WTC11 (cell line): ENCODE measurements around the gene IRS2.

ENCODE experiments used
- CREM ChIP-seq: sonication (generic); formaldehyde crosslinking; IDR thresholded peaks from 2 replicates; pipeline ENCODE4 v1.8.1; 2022; ENCODE audit warnings: mild to moderate bottlenecking, missing genetic modification reagents, moderate library complexity
- JUN ChIP-seq: sonication (generic); formaldehyde crosslinking; IDR thresholded peaks from 2 replicates; pipeline ENCODE4 v1.8.0; 2023; ENCODE audit warnings: mild to moderate bottlenecking, missing genetic modification reagents
- SMAD4 ChIP-seq: sonication (generic); formaldehyde crosslinking; IDR thresholded peaks from 2 replicates; pipeline ENCODE4 v1.8.0; 2022; ENCODE audit warnings: mild to moderate bottlenecking, missing genetic modification reagents
- TF ChIP-seq, protein P1 (sequence below): fragments of 200-600 bp; IDR thresholded peaks from 2 replicates; pipeline ENCODE4 v1.8.0; 2022; ENCODE audit warnings: antibody characterized with exemption
- TF ChIP-seq, protein P2 (sequence below): fragments of 250-450 bp; sonication (Bioruptor Pico); IDR thresholded peaks from 2 replicates; pipeline ENCODE4 v1.9.0; 2021; ENCODE audit warnings: mild to moderate bottlenecking, borderline replicate concordance

DNA sequence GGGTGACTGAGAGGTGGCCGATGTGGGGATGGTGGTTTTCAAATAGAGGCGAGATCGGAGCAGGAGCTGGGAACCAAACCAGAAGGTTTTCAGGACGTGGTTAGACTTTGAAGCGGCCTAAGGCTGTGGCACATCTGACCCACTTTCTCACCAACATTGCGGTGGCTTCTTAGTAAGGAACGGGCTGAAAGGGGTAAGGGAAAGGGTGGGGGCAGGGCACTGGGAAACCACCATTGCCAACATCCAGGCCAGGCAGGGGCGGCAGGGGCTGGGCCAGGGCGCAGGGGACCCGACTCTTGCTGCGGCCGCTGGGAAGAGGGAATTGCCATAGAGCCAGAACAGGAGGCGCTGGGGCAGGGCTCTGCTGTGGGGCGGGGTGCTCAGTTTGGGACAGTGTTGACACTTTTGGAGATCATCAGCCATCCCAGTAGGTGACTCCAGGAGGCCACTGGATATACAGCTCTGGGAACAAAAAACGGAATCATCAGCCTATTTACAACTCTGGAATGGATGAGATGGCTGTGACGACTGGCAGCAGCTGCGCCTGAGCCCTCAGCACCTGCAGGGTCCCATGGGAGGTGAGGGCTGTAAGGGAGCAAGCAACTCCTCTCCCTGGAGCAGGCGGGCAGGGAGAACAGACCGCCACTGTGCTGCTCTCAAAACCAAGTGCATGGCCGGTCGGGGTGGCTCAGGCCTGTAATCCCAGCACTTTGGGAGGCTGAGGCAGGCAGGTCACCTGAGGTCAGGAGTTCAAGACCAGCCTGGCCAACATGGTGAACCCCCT is 52.2 kb downstream of the IRS2 start:
- TF ChIP-seq JUN (CRISPR knock-in tag): no peak
- TF ChIP-seq SMAD4 (CRISPR knock-in tag): no peak
- TF ChIP-seq, protein P1, sequence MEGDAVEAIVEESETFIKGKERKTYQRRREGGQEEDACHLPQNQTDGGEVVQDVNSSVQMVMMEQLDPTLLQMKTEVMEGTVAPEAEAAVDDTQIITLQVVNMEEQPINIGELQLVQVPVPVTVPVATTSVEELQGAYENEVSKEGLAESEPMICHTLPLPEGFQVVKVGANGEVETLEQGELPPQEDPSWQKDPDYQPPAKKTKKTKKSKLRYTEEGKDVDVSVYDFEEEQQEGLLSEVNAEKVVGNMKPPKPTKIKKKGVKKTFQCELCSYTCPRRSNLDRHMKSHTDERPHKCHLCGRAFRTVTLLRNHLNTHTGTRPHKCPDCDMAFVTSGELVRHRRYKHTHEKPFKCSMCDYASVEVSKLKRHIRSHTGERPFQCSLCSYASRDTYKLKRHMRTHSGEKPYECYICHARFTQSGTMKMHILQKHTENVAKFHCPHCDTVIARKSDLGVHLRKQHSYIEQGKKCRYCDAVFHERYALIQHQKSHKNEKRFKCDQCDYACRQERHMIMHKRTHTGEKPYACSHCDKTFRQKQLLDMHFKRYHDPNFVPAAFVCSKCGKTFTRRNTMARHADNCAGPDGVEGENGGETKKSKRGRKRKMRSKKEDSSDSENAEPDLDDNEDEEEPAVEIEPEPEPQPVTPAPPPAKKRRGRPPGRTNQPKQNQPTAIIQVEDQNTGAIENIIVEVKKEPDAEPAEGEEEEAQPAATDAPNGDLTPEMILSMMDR: no peak
- TF ChIP-seq, protein P2, sequence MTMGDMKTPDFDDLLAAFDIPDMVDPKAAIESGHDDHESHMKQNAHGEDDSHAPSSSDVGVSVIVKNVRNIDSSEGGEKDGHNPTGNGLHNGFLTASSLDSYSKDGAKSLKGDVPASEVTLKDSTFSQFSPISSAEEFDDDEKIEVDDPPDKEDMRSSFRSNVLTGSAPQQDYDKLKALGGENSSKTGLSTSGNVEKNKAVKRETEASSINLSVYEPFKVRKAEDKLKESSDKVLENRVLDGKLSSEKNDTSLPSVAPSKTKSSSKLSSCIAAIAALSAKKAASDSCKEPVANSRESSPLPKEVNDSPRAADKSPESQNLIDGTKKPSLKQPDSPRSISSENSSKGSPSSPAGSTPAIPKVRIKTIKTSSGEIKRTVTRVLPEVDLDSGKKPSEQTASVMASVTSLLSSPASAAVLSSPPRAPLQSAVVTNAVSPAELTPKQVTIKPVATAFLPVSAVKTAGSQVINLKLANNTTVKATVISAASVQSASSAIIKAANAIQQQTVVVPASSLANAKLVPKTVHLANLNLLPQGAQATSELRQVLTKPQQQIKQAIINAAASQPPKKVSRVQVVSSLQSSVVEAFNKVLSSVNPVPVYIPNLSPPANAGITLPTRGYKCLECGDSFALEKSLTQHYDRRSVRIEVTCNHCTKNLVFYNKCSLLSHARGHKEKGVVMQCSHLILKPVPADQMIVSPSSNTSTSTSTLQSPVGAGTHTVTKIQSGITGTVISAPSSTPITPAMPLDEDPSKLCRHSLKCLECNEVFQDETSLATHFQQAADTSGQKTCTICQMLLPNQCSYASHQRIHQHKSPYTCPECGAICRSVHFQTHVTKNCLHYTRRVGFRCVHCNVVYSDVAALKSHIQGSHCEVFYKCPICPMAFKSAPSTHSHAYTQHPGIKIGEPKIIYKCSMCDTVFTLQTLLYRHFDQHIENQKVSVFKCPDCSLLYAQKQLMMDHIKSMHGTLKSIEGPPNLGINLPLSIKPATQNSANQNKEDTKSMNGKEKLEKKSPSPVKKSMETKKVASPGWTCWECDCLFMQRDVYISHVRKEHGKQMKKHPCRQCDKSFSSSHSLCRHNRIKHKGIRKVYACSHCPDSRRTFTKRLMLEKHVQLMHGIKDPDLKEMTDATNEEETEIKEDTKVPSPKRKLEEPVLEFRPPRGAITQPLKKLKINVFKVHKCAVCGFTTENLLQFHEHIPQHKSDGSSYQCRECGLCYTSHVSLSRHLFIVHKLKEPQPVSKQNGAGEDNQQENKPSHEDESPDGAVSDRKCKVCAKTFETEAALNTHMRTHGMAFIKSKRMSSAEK (CRISPR knock-in tag): no peak
- no peak for TF ChIP-seq CREM (CRISPR knock-in tag)
